Skeletal muscle cell (primary cell): ENCODE results near the gene POLR3K.
A peak's percentile ranks its signal among the peaks of the same experiment; 100 is the strongest.

Source experiments
- DNase-seq: peaks from one replicate; pipeline ENCODE4 v3.0.0-alpha.2; 2010; ENCODE audit warnings: low read depth
- H3K4me3 ChIP-seq: 2 replicates; pipeline ENCODE4 v1.5.1; 2011; ENCODE audit warnings: low read depth, mild to moderate bottlenecking, control low read depth, low read length, moderate library complexity

POLR3K gene

DNA sequence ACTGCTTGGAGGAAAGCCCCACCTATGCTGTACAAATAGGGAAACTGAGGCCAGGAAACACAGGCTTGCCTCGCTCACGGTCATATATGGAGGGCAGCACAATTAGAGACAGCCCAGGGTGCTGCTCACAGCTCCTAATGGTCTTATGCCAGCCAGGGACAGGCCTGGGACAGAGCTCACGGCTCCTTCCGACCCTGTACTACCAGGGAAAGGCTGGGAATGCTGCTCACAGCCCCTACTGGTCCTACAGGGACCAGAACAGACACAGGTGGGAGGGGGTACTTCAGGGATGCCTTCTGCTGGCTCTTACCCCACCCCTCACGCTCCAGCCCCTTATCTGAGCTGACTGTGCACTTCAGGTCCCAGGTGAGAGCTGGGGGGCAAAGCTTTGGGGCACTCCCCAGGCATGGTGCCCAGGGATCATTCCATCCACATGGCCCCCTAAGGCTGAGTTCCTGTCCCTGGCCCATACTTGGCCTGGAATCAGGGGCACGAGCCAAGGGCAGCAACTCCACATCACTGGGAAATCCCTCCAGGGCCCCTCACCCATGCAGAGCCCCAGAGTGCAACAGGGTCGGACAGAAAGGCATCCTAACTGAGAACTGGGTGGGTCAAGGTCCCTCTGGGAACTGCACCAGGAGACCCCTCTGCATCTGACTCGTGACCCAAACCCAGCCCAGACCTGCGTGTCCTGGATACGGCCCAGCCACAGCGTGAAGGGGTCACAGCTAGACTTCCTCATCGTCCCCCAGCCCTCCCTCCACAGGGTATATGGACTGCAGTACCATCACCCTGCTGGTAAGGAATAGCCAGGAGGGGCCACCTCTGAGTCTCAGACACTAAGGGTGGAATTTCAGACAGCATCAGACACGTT lies 13.1 kb upstream of the POLR3K start:
- H3K4me3 ChIP-seq = no peak overlapping the region
- no peak for DNase-seq

GRCh38 chr16:65745-66144 lies 12.3 kb upstream of the POLR3K start:
- DNase-seq = no peak
- H3K4me3 ChIP-seq = no peak overlapping the region

GRCh38 chr16:64914-65255 lies 11.5 kb upstream of the POLR3K start:
- no peak for DNase-seq
- H3K4me3 ChIP-seq = no peak overlapping the region

GRCh38 chr16:63998-64913 lies 10.8 kb upstream of the POLR3K start:
- no peak overlapping the region for H3K4me3 ChIP-seq
- DNase-seq = no peak

- no peak overlapping the region for H3K4me3 ChIP-seq
- no peak for DNase-seq
Observed at GRCh38 chr16:63466-63865, 10.1 kb upstream of the POLR3K start.

- no peak for DNase-seq
- no peak overlapping the region for H3K4me3 ChIP-seq
Observed at GRCh38 chr16:62968-63391, 9.6 kb upstream of the POLR3K start.

DNA sequence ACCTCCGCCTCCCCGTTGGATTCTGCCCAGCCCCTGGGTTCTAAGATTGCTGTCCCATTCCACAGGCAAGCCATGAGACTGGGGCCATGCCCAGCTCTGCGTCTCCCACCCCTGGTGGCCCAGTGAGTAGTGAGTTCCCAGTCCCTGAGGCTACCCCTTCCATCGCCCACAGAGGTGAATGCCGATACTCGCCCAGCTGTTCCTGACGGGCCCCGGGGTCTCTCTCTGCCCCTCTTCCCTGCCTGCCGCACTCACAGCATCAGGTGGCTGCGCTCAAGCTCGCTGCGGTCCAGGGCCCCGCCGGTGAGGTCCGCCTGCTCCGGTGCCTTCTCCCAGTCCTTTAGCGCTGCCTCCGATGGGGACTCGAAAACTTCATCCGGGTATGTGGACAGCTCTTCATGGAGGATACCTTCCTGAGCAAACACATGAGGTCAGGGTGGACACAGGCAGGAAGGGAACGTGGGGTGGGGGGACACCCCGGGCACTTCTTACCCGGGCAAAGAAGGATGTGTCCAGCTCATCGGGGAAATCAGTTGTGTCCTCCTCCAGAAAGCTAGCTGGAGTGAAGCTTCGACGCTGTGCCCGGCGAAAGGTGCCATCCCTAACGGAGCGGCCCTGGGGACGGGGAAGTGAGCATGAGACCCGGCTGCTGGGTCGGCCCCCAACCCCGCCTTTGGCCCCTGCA lies 9.0 kb upstream of the POLR3K start:
- DNase-seq = no peak
- no peak overlapping the region for H3K4me3 ChIP-seq

GRCh38 chr16:61879-62281 lies 8.5 kb upstream of the POLR3K start:
- H3K4me3 ChIP-seq = no peak overlapping the region
- DNase-seq = no peak

DNA sequence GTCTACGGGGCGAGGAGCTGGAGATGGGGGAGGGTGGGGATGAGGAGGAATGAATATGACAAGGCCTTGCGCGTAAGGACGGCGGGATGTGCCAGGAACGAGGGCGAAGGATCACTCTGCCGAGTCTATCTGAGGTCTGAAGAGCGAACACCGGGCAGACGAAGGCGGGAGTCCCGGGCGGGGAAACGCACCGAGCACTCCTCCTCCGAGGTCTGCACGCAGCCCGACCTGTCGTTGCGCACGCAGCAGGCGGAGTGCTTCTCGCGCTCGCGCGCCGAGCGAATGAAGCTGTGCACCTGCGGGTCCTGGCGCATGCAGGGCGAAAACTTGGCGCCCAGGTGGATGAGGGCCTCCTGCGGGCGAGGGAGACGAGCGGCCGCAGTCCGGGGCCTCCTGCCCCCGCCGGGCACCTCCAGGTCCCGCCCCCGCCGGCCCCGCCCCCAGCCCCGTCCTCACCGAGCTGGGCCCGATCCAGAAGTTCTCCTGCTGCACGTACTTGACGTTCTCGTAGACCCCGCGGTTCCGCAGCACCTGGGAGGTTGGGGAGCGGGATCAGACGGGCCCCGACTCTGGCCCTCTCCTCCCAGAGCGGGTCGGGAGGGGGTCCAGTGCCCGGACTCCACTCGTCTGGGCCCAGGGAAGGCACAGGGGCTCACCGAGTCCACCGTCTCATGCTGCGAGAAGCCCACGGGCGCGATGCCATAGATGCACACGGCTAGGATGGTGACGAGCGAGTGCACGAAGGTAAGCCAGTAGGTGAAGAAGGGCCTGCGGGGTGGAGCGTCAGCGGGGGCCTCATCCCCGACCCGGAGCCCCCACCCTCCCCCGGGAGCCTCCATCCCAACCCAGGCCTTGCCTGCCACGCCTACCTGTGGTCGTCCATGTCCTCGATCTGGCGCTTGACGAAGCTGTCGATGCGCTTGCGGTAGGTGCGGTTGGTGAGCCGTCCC lies 7.8 kb upstream of the POLR3K start:
- no peak overlapping the region for H3K4me3 ChIP-seq
- no peak for DNase-seq

DNA sequence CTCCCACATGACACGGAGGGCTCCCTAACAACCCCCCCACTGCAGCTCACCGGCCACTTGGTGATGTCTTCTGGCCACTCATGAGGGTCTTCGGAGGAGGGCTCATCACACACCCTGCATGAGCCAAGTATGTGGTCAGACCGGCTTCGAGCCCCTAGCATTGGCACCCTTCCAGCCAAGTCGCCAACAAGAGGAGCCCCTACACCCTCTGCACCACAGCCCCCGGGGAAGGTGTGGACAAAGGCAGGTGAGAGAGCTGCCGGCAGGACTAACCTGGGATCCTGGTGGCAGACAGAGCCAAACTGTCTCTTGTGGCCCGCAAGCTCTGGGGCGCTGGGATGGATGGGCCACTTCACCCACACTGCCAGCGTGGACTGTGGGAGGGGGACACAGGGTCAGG lies 6.8 kb upstream of the POLR3K start:
- no peak overlapping the region for H3K4me3 ChIP-seq
- no peak for DNase-seq

DNA sequence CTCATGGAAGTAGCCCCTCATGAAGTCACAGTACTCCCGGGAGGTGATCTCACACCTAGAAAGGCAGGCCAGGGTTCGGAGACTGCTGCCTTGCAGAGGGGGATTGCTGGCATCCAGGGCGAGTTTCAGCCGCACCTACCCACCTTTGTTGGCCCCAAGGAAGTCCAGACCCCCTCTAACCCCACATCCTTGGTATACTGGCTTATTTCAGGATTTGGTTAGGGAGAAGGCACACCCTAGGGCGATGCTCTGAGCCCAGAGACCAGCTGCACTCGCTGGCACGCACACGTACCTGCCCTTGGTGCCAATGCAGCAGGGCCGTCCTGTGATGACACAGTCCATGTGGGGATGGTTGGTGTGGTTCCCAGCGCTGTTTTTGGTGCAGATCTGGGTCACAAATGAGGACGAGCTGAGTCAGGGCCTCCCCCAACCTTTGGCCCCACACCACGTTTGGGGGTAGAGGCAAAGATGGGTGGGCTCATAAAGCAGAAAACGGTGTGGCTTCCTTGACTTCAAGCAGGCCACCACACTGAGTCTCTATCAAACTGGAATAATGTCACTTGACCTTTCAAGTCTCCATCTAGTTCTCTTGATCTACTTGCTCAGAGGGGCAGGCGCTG lies 6.1 kb upstream of the POLR3K start:
- no peak for DNase-seq
- H3K4me3 ChIP-seq = no peak overlapping the region

DNA sequence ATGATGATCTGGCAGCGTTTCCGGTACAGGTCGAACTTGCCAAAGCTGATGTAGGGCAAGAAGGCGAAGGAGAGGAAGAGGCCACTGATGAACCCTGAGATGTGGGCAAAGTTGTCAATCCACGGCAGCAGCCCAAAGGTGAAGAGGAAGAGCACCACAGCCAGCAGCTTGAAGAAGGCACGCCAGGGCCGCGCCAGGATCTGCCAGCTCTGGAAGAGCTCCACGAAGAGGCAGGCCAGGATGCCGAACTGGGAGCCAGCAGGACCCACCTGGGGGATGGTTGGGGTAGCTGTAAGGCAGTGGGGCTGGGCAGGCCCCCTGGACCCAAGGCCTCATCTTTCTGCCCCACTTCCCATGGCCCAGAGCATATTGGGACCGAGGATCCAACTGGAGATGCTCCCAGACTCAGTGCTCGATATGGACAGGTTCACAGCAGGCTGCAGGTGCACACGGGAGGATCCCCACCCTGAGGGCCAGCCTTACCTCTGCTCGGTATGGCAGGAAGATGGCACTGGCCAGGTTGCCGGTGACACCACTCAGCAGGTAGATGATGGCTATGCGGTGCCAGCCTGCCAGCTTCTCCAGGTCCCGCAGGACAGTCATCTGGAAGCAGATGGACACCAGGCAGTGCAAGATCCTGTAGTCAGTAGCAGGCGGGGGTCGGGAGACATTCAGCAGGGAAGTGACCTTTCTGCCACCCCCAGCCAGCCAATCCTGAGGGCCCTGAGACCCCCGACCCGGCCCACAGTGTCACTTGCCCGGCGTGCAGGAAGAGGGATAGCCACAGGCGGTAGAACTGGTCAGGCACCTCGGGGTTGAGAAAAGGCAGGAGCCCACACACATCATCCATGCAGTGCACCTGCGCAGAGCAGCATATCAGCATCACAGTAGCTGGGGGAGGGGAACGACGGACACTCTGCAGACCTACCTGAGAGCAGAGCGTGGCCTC lies 5.4 kb upstream of the POLR3K start:
- H3K4me3 ChIP-seq = no peak overlapping the region
- no peak for DNase-seq

GRCh38 chr16:57711-58110 lies 4.3 kb upstream of the POLR3K start:
- no peak for DNase-seq
- no peak overlapping the region for H3K4me3 ChIP-seq

GRCh38 chr16:56231-56927 lies 3.0 kb upstream of the POLR3K start:
- no peak for DNase-seq
- no peak overlapping the region for H3K4me3 ChIP-seq

GRCh38 chr16:55571-56136 lies 2.2 kb upstream of the POLR3K start:
- H3K4me3 ChIP-seq = no peak overlapping the region
- no peak for DNase-seq

DNA sequence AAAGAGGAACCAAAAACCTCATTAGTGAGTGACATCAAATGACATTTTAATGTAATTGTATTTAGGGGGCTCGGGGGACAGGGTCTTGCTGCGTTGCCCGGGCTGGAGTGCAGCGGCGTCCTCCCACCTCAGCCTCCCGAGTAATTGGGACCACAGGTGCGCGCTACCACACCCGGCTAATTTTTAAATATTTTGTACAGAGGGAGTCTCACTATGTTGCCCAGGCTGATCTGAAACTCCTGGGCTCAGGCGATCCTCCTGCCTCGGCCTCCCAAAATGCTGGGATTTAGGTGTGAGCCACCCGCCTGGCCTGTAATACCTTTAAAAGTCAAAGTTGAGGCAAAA lies 801 bp upstream of the POLR3K start:
- DNase-seq = no peak
- peak overlapping the region; percentile 87 for H3K4me3 ChIP-seq
